Heart left ventricle (tissue), 16 donors: ENCODE results near the gene TSEN54. TPM values are rescaled to one million over a fixed set of nuclear protein-coding genes. Genes with fewer than 3 reads are reported as not detected.
A peak's percentile ranks its signal among the peaks of the same experiment; 100 is the strongest.

Source experiments
- ATAC-seq, 4 donors: fragments of 200-7000 bp; cut with Tn5 transposase; one replicate each; pipeline ENCODE4 v1.9.1; 2020 to 2022; ENCODE audit warnings: moderate library complexity in 4 of 4, mild to moderate bottlenecking in 3 of 4, moderate number of reproducible peaks in 1 of 4
- DNase-seq, 5 donors: peaks; one replicate each; pipeline ENCODE4 v3.0.0-alpha.2; 2020
- H3K27ac ChIP-seq, 12 donors: fragments of 200-600 bp; sonication (generic) in 4 of 12; one replicate each; pipeline versions ENCODE4 v1.5.0 to v1.8.0; 2016 to 2022; ENCODE audit warnings: mild to moderate bottlenecking in 2 of 12
- H3K27me3 ChIP-seq, 9 donors: fragments of 200-600 bp; sonication (generic) in 2 of 9; one replicate each; pipeline versions ENCODE4 v1.5.1 to v1.8.0; 2016 to 2022; ENCODE audit warnings: mild to moderate bottlenecking in 3 of 9
- H3K36me3 ChIP-seq, 9 donors: fragments of 200-600 bp; sonication (generic) in 2 of 9; one replicate each; pipeline versions ENCODE4 v1.5.0 to v1.8.0; 2018 to 2022; ENCODE audit warnings: mild to moderate bottlenecking in 2 of 9
- H3K4me1 ChIP-seq, 12 donors: fragments of 200-600 bp; sonication (generic) in 4 of 12; one replicate each; pipeline versions ENCODE4 v1.5.0 to v1.8.0; 2016 to 2022; ENCODE audit warnings: mild to moderate bottlenecking in 3 of 12
- H3K4me3 ChIP-seq, 12 donors: fragments of 200-600 bp; sonication (generic) in 4 of 12; one replicate each; pipeline versions ENCODE4 v1.5.0 to v1.8.0; 2017 to 2022; ENCODE audit warnings: mild to moderate bottlenecking in 9 of 12, moderate library complexity in 4 of 12
- H3K9me3 ChIP-seq, 12 donors: fragments of 200-600 bp; sonication (generic) in 4 of 12; one replicate each; pipeline versions ENCODE4 v1.5.0 to v1.8.0; 2016 to 2022; ENCODE audit warnings: mild to moderate bottlenecking in 1 of 12
- POLR2A ChIP-seq, 2 donors: fragments of 450-650 bp; IDR thresholded peaks; one replicate each; pipeline ENCODE4 v1.6.1; 2017; ENCODE audit warnings: antibody characterized with exemption in 2 of 2, mild to moderate bottlenecking in 2 of 2, moderate library complexity in 2 of 2
- WGBS, 4 donors: extraction: QIAGEN DNeasy Blood & Tissue Kit in 2 of 4; methylation state at CpG; one replicate each; pipeline versions ENCODE4 v1.1.5 to v1.1.7; 2013 to 2018; 5-methylcytosine and 5-hydroxymethylcytosine counted together
- intact Hi-C, 10 donors: fragments of 100-400 bp; cut with DNase I; formaldehyde crosslinking; loops; one replicate each; pipeline versions ENCODE4 v1.11.1 to v1.14.2; 2022
- polyA plus RNA-seq, 2 donors: library from polyadenylated mRNA; stranded (reverse); fragments of 200-250 nt; gene quantifications; one replicate each; pipeline ENCODE4 v1.2.3, GENCODE V29; 2013
- total RNA-seq, 9 donors: library from RNA; depleted of rRNA in 2 of 9; stranded (reverse); fragments of >200 nt in 2 of 9; fragmentation: NEBNext Ultra II Directional in 3 of 9; extraction: Animal tissue kit (Norgen Biotek cat#: 25700) in 3 of 9; gene quantifications; one replicate each; pipeline versions ENCODE4 v1.1.0 to v1.2.4, GENCODE V29; 2016 to 2023
- TF ChIP-seq, protein P1 (sequence below), 12 donors: fragments of 200-600 bp; sonication (generic) in 4 of 12; IDR thresholded peaks; one replicate each; pipeline versions ENCODE4 v1.5.0 to v1.8.0; 2018 to 2022; ENCODE audit warnings: antibody characterized with exemption in 12 of 12, mild to moderate bottlenecking in 5 of 12
- donor health status: ischemic (EF 13 %, LVEDD 7.1; RV severe dilation, severe dysfunction).
- donor health status: healthy with polysubstance abuse.
- donor health status: DM: no; HTN: yes; CAD: no.
- donor health status: DM: no; HTN: no; CAD: no.
- donor health status: ischemic (EF 25% LVEDD 6.9; RV normal size, moderate dysfunction).
- donor health status: ischemic (EF 25% LVEDD 5.7; RV mildly dilated, moderate dysfunction).
- donor health status: healthy.
- donor health status: DM: yes; HTN: yes; CAD: no.
- donor health status: ischemic (EF 35%, LVEDD 5.7; RV mildly dilated, moderate dysfunction).
- donor health status: nonischemic (EF 11% LVEDD 7.7; RV severe dilation, severe dysfunction).
- donor health status: DM: yes; HTN: yes; CAD: no.
- donor health status: PGD.
- donor health status: ischemic (EF 29% LVEDD 5.4; RV normal size, mild dysfunction).
- donor health status: nonischemic (EF 23%, LVEDD 6.1; RV moderate dilation, normal function).

TSEN54 gene
- total and polyA plus RNA-seq, 11 donors, result 4.0 to 12.4 (median 9.4) TPM

- H3K27ac ChIP-seq, result peak overlapping the region in 11 of 12 donors; percentile 27 to 78 (median 72)
- peaks cover 0 to 20% (median 6%) of the 10 kb centered on the region in 9 donors for H3K36me3 ChIP-seq
- TF ChIP-seq, protein P1, sequence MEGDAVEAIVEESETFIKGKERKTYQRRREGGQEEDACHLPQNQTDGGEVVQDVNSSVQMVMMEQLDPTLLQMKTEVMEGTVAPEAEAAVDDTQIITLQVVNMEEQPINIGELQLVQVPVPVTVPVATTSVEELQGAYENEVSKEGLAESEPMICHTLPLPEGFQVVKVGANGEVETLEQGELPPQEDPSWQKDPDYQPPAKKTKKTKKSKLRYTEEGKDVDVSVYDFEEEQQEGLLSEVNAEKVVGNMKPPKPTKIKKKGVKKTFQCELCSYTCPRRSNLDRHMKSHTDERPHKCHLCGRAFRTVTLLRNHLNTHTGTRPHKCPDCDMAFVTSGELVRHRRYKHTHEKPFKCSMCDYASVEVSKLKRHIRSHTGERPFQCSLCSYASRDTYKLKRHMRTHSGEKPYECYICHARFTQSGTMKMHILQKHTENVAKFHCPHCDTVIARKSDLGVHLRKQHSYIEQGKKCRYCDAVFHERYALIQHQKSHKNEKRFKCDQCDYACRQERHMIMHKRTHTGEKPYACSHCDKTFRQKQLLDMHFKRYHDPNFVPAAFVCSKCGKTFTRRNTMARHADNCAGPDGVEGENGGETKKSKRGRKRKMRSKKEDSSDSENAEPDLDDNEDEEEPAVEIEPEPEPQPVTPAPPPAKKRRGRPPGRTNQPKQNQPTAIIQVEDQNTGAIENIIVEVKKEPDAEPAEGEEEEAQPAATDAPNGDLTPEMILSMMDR (IDR thresholded peaks at IDR 0.05), result no peak
- no peak for TF ChIP-seq POLR2A (IDR thresholded peaks at IDR 0.05)
- no peaks in the 10 kb centered on the region for H3K9me3 ChIP-seq
- 25 to 34% (median 30%) methylated on average over 14 to 24 of the region's 24 CpGs for WGBS, 4 donors
- H3K4me1 ChIP-seq, result peaks cover 0 to 22% (median 12%) of the 10 kb centered on the region in 12 donors
- H3K4me3 ChIP-seq, result peak overlapping the region in 10 of 12 donors; percentile 54 to 83 (median 74)
- intact Hi-C loops, result loop anchor here in 7 of 10 donors (2.0 to 10.0 kb wide), 6 partner anchors 60 to 200 kb away; partner anchors contain the start of gene MYO15B (in 2 of the 7)
- H3K27me3 ChIP-seq, result peaks cover 0 to 6% (median 0%) of the 10 kb centered on the region in 9 donors
- no peak for DNase-seq
- no peak for ATAC-seq
Measured at GRCh38 chr17:75524269-75524969, 8.1 kb downstream of the TSEN54 start.

GRCh38 chr17:75524970-75525805 lies 8.9 kb downstream of the TSEN54 start, which contains the start of gene LLGL2:
LLGL2 (plus strand) TSS chr17:75525697; CDS start chr17:75543427, 17,730 bp downstream.
- peak within 1 kb of the TSS; percentile 28 to 83 (median 71) for H3K4me3 ChIP-seq
- no peak for TF ChIP-seq POLR2A (IDR thresholded peaks at IDR 0.05)
- TF ChIP-seq, protein P1 (IDR thresholded peaks at IDR 0.05), result peak; percentile 31 to 69 (median 50)
- peaks cover 0 to 22% (median 12%) of the 10 kb centered on the region in 12 donors for H3K4me1 ChIP-seq
- peaks cover 0 to 14% (median 0%) of the 10 kb centered on the region in 9 donors for H3K36me3 ChIP-seq
- 0 to 1% (median 0%) methylated on average over 3 to 108 of the region's 108 CpGs for WGBS, 4 donors
- peak within 1 kb of the TSS in 11 of 12 donors; percentile 27 to 78 (median 72) for H3K27ac ChIP-seq
- peak; percentile 60 to 89 (median 75) for DNase-seq
- ATAC-seq, result peak; percentile 35 to 86 (median 82)
- H3K9me3 ChIP-seq, result no peaks in the 10 kb centered on the region
- peaks cover 0 to 6% (median 0%) of the 10 kb centered on the region in 9 donors for H3K27me3 ChIP-seq
- intact Hi-C loops, result loop anchor here in 8 of 10 donors (2.0 to 10.0 kb wide), 6 partner anchors 60 to 200 kb away; partner anchors contain the start of gene MYO15B (in 3 of the 8)

GRCh38 chr17:75525806-75526554 lies 9.7 kb downstream of the TSEN54 start:
- TF ChIP-seq, protein P1 (IDR thresholded peaks at IDR 0.05), result no peak
- TF ChIP-seq POLR2A (IDR thresholded peaks at IDR 0.05), result no peak
- peaks cover 0 to 22% (median 12%) of the 10 kb centered on the region in 12 donors for H3K4me1 ChIP-seq
- H3K4me3 ChIP-seq, result peak overlapping the region; percentile 28 to 83 (median 71)
- DNase-seq (no peak), ATAC-seq (peak in 1 of 4 donors; percentile 5)
- H3K36me3 ChIP-seq, result peaks cover 0 to 13% (median 0%) of the 10 kb centered on the region in 9 donors
- 5 to 20% (median 10%) methylated on average over 19 to 60 of the region's 60 CpGs for WGBS, 4 donors
- no peaks in the 10 kb centered on the region for H3K9me3 ChIP-seq
- intact Hi-C loops, result loop anchor here in 6 of 10 donors (2.0 to 10.0 kb wide), 5 partner anchors 59 to 201 kb away; partner anchors contain the start of gene MYO15B (in 2 of the 6)
- peaks cover 0 to 6% (median 0%) of the 10 kb centered on the region in 9 donors for H3K27me3 ChIP-seq
- peak overlapping the region in 6 of 12 donors; percentile 27 to 78 (median 71) for H3K27ac ChIP-seq
